Mammary epithelial cell (primary cell): ENCODE data around the gene FOXK2.

Experiments used
- EZH2 ChIP-seq: IDR thresholded peaks from 2 replicates; pipeline ENCODE4 v1.6.1; 2012; ENCODE audit warnings: low read length, inconsistent platforms, borderline replicate concordance
- TF ChIP-seq, protein P1 (sequence below), 2 donors: IDR thresholded peaks in 1 of 2; conservative IDR thresholded peaks in 1 of 2; 2 replicates each; pipeline ENCODE4 v1.5.1; 2011 to 2012; ENCODE audit warnings: inconsistent platforms in 2 of 2, low read length in 2 of 2, mild to moderate bottlenecking in 2 of 2, control low read depth in 1 of 2, low read depth in 1 of 2; ENCODE audit not compliant: insufficient read depth in 1 of 2; ENCODE audit errors: extremely low read depth in 1 of 2

DNA sequence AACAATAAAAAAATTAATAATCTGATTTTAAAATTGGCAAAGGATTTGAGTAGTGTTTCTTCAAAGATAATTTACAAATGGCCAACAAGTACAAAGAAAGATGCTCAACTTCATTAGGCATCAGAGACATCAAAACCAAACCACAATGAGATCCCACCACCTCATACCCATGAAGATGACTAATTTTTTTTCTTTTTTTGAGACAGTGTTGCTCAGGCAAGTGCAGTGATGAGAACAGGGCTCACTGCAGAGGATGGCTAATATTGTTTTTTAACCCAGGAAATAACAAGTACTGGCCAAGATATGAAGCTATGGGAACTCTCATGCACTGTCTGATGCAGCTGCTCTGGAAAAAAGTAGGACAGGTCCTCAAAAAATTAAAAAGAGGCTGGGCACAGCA, 113.8 kb downstream of the FOXK2 start:
- TF ChIP-seq, protein P1, sequence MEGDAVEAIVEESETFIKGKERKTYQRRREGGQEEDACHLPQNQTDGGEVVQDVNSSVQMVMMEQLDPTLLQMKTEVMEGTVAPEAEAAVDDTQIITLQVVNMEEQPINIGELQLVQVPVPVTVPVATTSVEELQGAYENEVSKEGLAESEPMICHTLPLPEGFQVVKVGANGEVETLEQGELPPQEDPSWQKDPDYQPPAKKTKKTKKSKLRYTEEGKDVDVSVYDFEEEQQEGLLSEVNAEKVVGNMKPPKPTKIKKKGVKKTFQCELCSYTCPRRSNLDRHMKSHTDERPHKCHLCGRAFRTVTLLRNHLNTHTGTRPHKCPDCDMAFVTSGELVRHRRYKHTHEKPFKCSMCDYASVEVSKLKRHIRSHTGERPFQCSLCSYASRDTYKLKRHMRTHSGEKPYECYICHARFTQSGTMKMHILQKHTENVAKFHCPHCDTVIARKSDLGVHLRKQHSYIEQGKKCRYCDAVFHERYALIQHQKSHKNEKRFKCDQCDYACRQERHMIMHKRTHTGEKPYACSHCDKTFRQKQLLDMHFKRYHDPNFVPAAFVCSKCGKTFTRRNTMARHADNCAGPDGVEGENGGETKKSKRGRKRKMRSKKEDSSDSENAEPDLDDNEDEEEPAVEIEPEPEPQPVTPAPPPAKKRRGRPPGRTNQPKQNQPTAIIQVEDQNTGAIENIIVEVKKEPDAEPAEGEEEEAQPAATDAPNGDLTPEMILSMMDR (conservative IDR thresholded peaks at IDR 0.05 in 1 of 2, IDR thresholded peaks at IDR 0.05 in 1 of 2; ENCODE audit: extremely low read depth in 1 of 2, insufficient read depth in 1 of 2, low read depth in 1 of 2, low read length in 2 of 2) = no peak
- TF ChIP-seq EZH2 = no peak
